HUES6 (cell line): ENCODE results near the gene SULT1A1.
"Not testable (repeated sequence)": the region's sequence is repeated elsewhere in the genome, so short reads cannot be mapped to it uniquely, and the experiment has no call there.

ENCODE experiments used
- H3K27ac ChIP-seq: 2 replicates; pipeline ENCODE4 v1.7.0; 2013; ENCODE audit warnings: low read depth, mild to moderate bottlenecking, low read length, inconsistent platforms
- H3K27me3 ChIP-seq: 2 replicates; pipeline ENCODE4 v1.6.1; 2013; ENCODE audit warnings: low read length; ENCODE audit not compliant: control insufficient read depth, insufficient read depth
- H3K36me3 ChIP-seq: 2 replicates; pipeline ENCODE4 v1.6.1; 2013; ENCODE audit warnings: low read length; ENCODE audit not compliant: control insufficient read depth, insufficient read depth
- H3K4me1 ChIP-seq: 2 replicates; pipeline ENCODE4 v1.6.1; 2013; ENCODE audit warnings: low read length; ENCODE audit not compliant: control insufficient read depth, insufficient read depth
- H3K4me3 ChIP-seq: 2 replicates; pipeline ENCODE4 v1.5.1; 2013; ENCODE audit warnings: low read depth, low read length
- H3K9ac ChIP-seq: one replicate; pipeline ENCODE4 v1.6.1; 2013; ENCODE audit warnings: mild to moderate bottlenecking, low read length
- H3K9me3 ChIP-seq: 2 replicates; pipeline ENCODE4 v1.6.1; 2013; ENCODE audit warnings: low read depth, low read length; ENCODE audit not compliant: control insufficient read depth, insufficient read depth

Gene SULT1A1

GRCh38 chr16:28609631-28610594, at the start of gene SULT1A1:
Gene SULT1A1, minus strand, starts transcription at chr16:28610044. Its CDS starts 1,189 bp downstream, at chr16:28608855.
- Histone ChIP-seq H3K36me3 (no peaks in the 10 kb centered on the region), H3K9me3 (no peaks in the 10 kb centered on the region), H3K9ac (peak within 1 kb of the TSS; percentile 3), H3K27me3 (no peaks in the 10 kb centered on the region), H3K27ac (no peak within 1 kb of the TSS), H3K4me3 (peak within 1 kb of the TSS; percentile 10; the same call in 1 of the 2 replicates), H3K4me1 (peaks cover 19% of the 10 kb centered on the region)

GRCh38 chr16:28639959-28640358, 30.1 kb upstream of the SULT1A1 start:
- not testable (repeated sequence) for H3K9me3 ChIP-seq, H3K27ac ChIP-seq, H3K36me3 ChIP-seq, H3K9ac ChIP-seq, H3K27me3 ChIP-seq, H3K4me1 ChIP-seq, H3K4me3 ChIP-seq

- H3K4me3 ChIP-seq, H3K4me1 ChIP-seq, H3K9ac ChIP-seq: not testable (repeated sequence)
These were observed 28.5 kb upstream of the SULT1A1 start for GRCh38 chr16:28638359-28638758.

GRCh38 chr16:28637765-28638164, 27.9 kb upstream of the SULT1A1 start, which contains the start of gene NPIPB8:
Gene NPIPB8, plus strand, starts transcription at chr16:28638065. Its CDS starts 296 bp downstream, at chr16:28638361.
- H3K27me3 ChIP-seq, H3K4me1 ChIP-seq, H3K9me3 ChIP-seq, H3K36me3 ChIP-seq, H3K4me3 ChIP-seq, H3K27ac ChIP-seq, H3K9ac ChIP-seq: not testable (repeated sequence)

More at GRCh38 chr16:28638359-28638758, 28.5 kb upstream of the SULT1A1 start:
- not testable (repeated sequence) for H3K9me3 ChIP-seq, H3K27ac ChIP-seq, H3K36me3 ChIP-seq, H3K27me3 ChIP-seq

GRCh38 chr16:28636093-28636823, 26.4 kb upstream of the SULT1A1 start:
- not testable (repeated sequence) for H3K4me3 ChIP-seq, H3K9me3 ChIP-seq, H3K9ac ChIP-seq, H3K27ac ChIP-seq, H3K36me3 ChIP-seq, H3K27me3 ChIP-seq, H3K4me1 ChIP-seq

- H3K27ac ChIP-seq, H3K27me3 ChIP-seq, H3K4me3 ChIP-seq, H3K9me3 ChIP-seq, H3K36me3 ChIP-seq, H3K9ac ChIP-seq, H3K4me1 ChIP-seq: not testable (repeated sequence)
These were observed 21.1 kb upstream of the SULT1A1 start for GRCh38 chr16:28630905-28631304.

GRCh38 chr16:28623172-28623711, 13.4 kb upstream of the SULT1A1 start:
- Histone ChIP-seq H3K27ac (no peak overlapping the region), H3K27me3 (no peaks in the 10 kb centered on the region), H3K9ac (no peak overlapping the region)

GRCh38 chr16:28622532-28623171, 12.8 kb upstream of the SULT1A1 start:
- not testable (repeated sequence) for H3K4me1 ChIP-seq, H3K36me3 ChIP-seq, H3K27me3 ChIP-seq, H3K9me3 ChIP-seq, H3K4me3 ChIP-seq, H3K27ac ChIP-seq, H3K9ac ChIP-seq

More at GRCh38 chr16:28623172-28623711, 13.4 kb upstream of the SULT1A1 start:
- H3K9me3 ChIP-seq, result no peaks in the 10 kb centered on the region
- peak overlapping the region; percentile 16; the same call in 1 of the 2 replicates for H3K4me3 ChIP-seq
- no peaks in the 10 kb centered on the region for H3K4me1 ChIP-seq
- no peaks in the 10 kb centered on the region for H3K36me3 ChIP-seq

GRCh38 chr16:28621481-28622155, 11.8 kb upstream of the SULT1A1 start:
- no peaks in the 10 kb centered on the region for H3K36me3 ChIP-seq
- no peaks in the 10 kb centered on the region for H3K9me3 ChIP-seq
- no peak overlapping the region for H3K4me3 ChIP-seq
- no peak overlapping the region for H3K27ac ChIP-seq
- no peak overlapping the region for H3K9ac ChIP-seq
- peaks cover 11% of the 10 kb centered on the region for H3K4me1 ChIP-seq
- H3K27me3 ChIP-seq, result no peaks in the 10 kb centered on the region

GRCh38 chr16:28620316-28620715, 10.5 kb upstream of the SULT1A1 start:
- H3K36me3 ChIP-seq, H3K9ac ChIP-seq, H3K27ac ChIP-seq, H3K4me3 ChIP-seq, H3K9me3 ChIP-seq, H3K27me3 ChIP-seq: not testable (repeated sequence)
- peaks cover 11% of the 10 kb centered on the region for H3K4me1 ChIP-seq
